ENCODE results near the gene PLEKHH3.

DNA sequence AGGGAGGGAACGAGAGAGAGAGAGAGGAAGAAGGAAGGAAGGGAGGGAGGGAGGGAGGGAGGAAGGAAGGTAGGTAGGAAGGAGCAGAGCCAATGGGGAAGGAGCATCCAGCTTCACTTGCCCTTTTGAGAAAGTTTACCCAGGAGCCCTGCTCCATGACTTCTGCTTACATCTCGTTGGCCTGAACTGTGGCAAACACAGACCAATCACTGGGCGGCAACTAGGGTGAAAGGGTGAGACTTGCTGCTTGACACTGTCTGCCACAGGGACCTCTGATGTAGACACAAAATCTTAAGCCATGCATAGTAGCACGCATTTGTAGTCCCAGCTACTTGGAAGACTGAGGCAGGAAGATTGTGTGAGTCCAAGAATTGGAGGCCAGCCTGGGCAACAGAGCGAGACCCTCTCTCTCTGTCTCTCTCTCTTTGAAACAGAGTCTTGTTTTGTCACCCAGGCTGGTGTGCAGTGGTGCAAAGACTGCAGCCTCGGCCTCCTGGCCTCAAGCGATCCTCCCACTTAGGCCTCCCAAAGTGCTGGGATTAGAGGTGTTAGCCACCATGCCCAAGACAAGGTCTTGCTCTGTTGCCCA lies 37.2 kb downstream of the PLEKHH3 start:
- TF ChIP-seq EZH2 (IDR thresholded peaks at IDR 0.05; ENCODE audit: borderline replicate concordance, low read length): no peak
- TF ChIP-seq, protein P1, sequence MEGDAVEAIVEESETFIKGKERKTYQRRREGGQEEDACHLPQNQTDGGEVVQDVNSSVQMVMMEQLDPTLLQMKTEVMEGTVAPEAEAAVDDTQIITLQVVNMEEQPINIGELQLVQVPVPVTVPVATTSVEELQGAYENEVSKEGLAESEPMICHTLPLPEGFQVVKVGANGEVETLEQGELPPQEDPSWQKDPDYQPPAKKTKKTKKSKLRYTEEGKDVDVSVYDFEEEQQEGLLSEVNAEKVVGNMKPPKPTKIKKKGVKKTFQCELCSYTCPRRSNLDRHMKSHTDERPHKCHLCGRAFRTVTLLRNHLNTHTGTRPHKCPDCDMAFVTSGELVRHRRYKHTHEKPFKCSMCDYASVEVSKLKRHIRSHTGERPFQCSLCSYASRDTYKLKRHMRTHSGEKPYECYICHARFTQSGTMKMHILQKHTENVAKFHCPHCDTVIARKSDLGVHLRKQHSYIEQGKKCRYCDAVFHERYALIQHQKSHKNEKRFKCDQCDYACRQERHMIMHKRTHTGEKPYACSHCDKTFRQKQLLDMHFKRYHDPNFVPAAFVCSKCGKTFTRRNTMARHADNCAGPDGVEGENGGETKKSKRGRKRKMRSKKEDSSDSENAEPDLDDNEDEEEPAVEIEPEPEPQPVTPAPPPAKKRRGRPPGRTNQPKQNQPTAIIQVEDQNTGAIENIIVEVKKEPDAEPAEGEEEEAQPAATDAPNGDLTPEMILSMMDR (conservative IDR thresholded peaks at IDR 0.05 in 1 of 2, IDR thresholded peaks at IDR 0.05 in 1 of 2; ENCODE audit: extremely low read depth in 1 of 2, insufficient read depth in 1 of 2, low read depth in 1 of 2, low read length in 2 of 2): no peak
